ENCODE results near the gene MYO3B. TPM values are rescaled to one million over a fixed set of nuclear protein-coding genes. Genes with fewer than 3 reads are reported as not detected.

Gene MYO3B
- total and polyA plus RNA-seq, 7 experiments from 2014 or later: 0.66 to 0.82 TPM; not detected in 5

DNA sequence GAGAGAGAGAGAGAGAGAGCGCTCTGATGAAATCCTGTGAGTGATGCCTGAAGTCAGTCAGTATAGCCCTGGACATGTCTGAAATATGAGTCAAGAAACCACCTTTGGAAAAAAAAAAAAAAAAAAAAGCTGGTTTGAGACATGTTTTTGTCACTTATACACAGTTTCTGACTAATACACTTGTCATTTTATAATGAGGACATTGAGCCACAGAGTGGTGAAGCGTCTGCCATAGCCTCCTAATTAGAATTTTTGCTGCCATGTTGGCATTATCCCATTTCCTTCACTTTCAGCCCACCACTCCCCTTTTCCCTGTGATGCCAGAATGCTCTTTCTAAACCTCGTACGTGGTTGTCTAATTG lies 15.7 kb upstream of the MYO3B start:
- CTCF ChIA-PET: interaction anchor here (0.6 kb wide), 1 partner anchor 586 kb away, joined by 3 read pairs; no protein-coding TSS in a partner anchor
- Mint-ChIP-seq H3K9me3 (peaks cover 0 to 4% (median 0%) of the 10 kb centered on the region in 11 donors), H3K27me3 (peaks cover 9 to 18% (median 13%) of the 10 kb centered on the region in 5 donors), H3K36me3 (no peaks in the 10 kb centered on the region), H3K4me3 (no peak overlapping the region), H3K4me1 (no peaks in the 10 kb centered on the region), H3K27ac (no peak overlapping the region)
- Histone ChIP-seq H3K4me3 (ENCODE audit: low read length) (no peak overlapping the region), H3K27me3 (ENCODE audit: control insufficient read depth in 2 of 2, insufficient read depth in 2 of 2, low read length in 2 of 2) (no peaks in the 10 kb centered on the region), H3K36me3 (ENCODE audit: control insufficient read depth in 2 of 3, insufficient read depth in 3 of 3, low read length in 3 of 3) (no peaks in the 10 kb centered on the region), H3K27ac (ENCODE audit: low read depth, low read length) (no peak overlapping the region), H3K9me3 (ENCODE audit: control insufficient read depth in 2 of 3, low read length in 3 of 3) (no peaks in the 10 kb centered on the region), H3K4me1 (ENCODE audit: control insufficient read depth in 2 of 2, insufficient read depth in 2 of 2, low read length in 2 of 2) (no peaks in the 10 kb centered on the region)
- POLR2A ChIA-PET: no interaction called here
- intact Hi-C loops (cut with micrococcal nuclease): no loop called here
- no peak for DNase-seq
- no peak for ATAC-seq

DNA sequence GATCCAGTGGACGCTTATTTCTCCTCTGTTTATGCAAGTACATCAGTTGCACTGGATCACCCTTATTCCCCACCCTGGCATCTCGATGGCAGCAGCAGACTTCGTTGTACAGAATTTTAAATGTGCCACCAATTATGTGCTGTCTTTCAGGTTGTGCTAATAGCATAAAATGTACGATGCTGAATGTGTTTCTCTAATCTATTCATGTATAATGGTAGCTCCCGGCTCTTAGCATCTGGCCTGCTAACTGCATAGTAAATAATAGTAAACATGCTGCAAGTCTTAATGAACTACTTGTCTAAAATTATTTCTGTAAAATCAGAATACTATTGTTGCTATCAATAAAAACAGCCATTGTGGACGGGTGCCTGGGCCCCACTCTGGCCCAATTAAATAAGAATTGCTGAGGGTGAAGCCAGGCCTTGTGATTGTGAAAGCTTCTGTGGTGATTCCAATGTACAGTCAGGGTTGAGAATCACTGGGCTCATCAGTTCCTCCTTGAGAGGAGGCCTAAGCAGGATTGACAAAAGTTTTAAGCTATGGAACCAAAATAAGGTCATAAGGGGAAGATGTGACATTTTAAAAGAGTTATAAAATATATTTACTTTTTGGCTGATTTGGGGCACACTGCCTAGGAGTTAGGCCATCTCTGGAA lies 14.4 kb upstream of the MYO3B start:
- intact Hi-C loops (cut with micrococcal nuclease): no loop called here
- ChIA-PET POLR2A (no interaction called here), CTCF (no interaction called here)

DNA sequence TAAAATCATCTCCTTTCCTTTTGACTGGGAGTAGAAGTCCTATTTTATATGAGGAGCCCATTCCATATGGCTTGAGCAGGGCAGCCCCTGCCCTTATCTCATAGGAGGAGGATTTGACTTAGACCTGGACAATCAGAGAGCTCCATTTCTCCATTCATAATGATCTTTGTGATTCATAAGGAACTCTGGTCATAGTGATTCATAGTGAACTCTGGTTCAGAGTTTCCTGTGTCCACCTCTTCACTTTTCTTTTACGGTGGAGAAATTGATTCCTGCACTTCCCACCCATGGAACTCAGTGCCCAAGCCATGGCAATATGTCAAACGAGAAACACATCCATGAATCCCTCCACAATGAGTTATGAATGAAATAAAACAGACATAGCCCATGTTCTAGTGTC lies 12.8 kb upstream of the MYO3B start:
- no peaks in the 10 kb centered on the region for H3K4me1 ChIP-seq (ENCODE audit: control insufficient read depth in 2 of 2, insufficient read depth in 2 of 2, low read length in 2 of 2)
- Mint-ChIP-seq H3K4me1 (no peaks in the 10 kb centered on the region), H3K27me3 (peaks cover 11 to 18% (median 14%) of the 10 kb centered on the region in 5 donors), H3K27ac (no peak overlapping the region), H3K4me3 (no peak overlapping the region), H3K36me3 (no peaks in the 10 kb centered on the region), H3K9me3 (peaks cover 0 to 4% (median 0%) of the 10 kb centered on the region in 11 donors)
- no peak overlapping the region for H3K4me3 ChIP-seq (ENCODE audit: low read length)
- DNase-seq: no peak
- H3K36me3 ChIP-seq (ENCODE audit: control insufficient read depth in 2 of 3, insufficient read depth in 3 of 3, low read length in 3 of 3): no peaks in the 10 kb centered on the region
- CTCF ChIA-PET: no interaction called here
- H3K9me3 ChIP-seq (ENCODE audit: control insufficient read depth in 2 of 3, low read length in 3 of 3): no peaks in the 10 kb centered on the region
- ATAC-seq: no peak
- POLR2A ChIA-PET: no interaction called here
- intact Hi-C loops (cut with micrococcal nuclease): no loop called here
- no peaks in the 10 kb centered on the region for H3K27me3 ChIP-seq (ENCODE audit: control insufficient read depth in 2 of 2, insufficient read depth in 2 of 2, low read length in 2 of 2)
- no peak overlapping the region for H3K27ac ChIP-seq (ENCODE audit: low read depth, low read length)

More for the DNA sequence above, 14.4 kb upstream of the MYO3B start:
- Histone ChIP-seq H3K9me3 (ENCODE audit: control insufficient read depth in 2 of 3, low read length in 3 of 3) (no peaks in the 10 kb centered on the region), H3K36me3 (ENCODE audit: control insufficient read depth in 2 of 3, insufficient read depth in 3 of 3, low read length in 3 of 3) (no peaks in the 10 kb centered on the region), H3K27ac (ENCODE audit: low read depth, low read length) (no peak overlapping the region), H3K27me3 (ENCODE audit: control insufficient read depth in 2 of 2, insufficient read depth in 2 of 2, low read length in 2 of 2) (no peaks in the 10 kb centered on the region), H3K4me1 (ENCODE audit: control insufficient read depth in 2 of 2, insufficient read depth in 2 of 2, low read length in 2 of 2) (no peaks in the 10 kb centered on the region), H3K4me3 (ENCODE audit: low read length) (no peak overlapping the region)
- DNase-seq: no peak
- Mint-ChIP-seq H3K36me3 (no peaks in the 10 kb centered on the region), H3K4me1 (no peaks in the 10 kb centered on the region), H3K4me3 (no peak overlapping the region), H3K9me3 (peaks cover 0 to 4% (median 0%) of the 10 kb centered on the region in 11 donors), H3K27ac (no peak overlapping the region), H3K27me3 (peaks cover 11 to 18% (median 16%) of the 10 kb centered on the region in 5 donors)
- ATAC-seq: no peak

DNA sequence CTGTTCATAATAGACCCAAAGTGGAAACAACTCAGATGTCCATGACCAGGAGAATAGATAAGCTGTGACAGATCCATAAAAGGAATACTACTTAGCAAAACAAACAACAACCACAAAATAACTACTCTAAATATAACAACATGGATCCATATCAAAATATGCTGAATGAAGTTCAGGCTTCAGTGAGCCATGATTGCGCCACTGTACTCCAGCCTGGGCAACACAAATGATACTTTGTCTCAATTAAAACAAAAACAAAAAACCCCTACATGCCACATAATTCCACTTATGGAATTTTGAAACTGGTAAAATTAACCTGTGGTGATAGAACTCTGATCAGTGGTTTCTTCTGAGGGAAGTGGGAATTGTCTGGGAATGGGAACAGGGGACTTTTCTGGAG lies 11.2 kb upstream of the MYO3B start:
- Histone ChIP-seq H3K27me3 (ENCODE audit: control insufficient read depth in 2 of 2, insufficient read depth in 2 of 2, low read length in 2 of 2) (no peaks in the 10 kb centered on the region), H3K4me1 (ENCODE audit: control insufficient read depth in 2 of 2, insufficient read depth in 2 of 2, low read length in 2 of 2) (no peaks in the 10 kb centered on the region), H3K4me3 (ENCODE audit: low read length) (no peak overlapping the region), H3K9me3 (ENCODE audit: control insufficient read depth in 2 of 3, low read length in 3 of 3) (no peaks in the 10 kb centered on the region), H3K27ac (ENCODE audit: low read depth, low read length) (no peak overlapping the region), H3K36me3 (ENCODE audit: control insufficient read depth in 2 of 3, insufficient read depth in 3 of 3, low read length in 3 of 3) (no peaks in the 10 kb centered on the region)
- intact Hi-C loops (cut with micrococcal nuclease): no loop called here
- Mint-ChIP-seq H3K27ac (no peak overlapping the region), H3K36me3 (no peaks in the 10 kb centered on the region), H3K27me3 (peaks cover 9 to 22% (median 17%) of the 10 kb centered on the region in 5 donors), H3K9me3 (peaks cover 0 to 4% (median 0%) of the 10 kb centered on the region in 11 donors), H3K4me1 (no peaks in the 10 kb centered on the region), H3K4me3 (no peak overlapping the region)
- ChIA-PET CTCF (no interaction called here), POLR2A (no interaction called here)
- no peak for DNase-seq
- no peak for ATAC-seq

DNA sequence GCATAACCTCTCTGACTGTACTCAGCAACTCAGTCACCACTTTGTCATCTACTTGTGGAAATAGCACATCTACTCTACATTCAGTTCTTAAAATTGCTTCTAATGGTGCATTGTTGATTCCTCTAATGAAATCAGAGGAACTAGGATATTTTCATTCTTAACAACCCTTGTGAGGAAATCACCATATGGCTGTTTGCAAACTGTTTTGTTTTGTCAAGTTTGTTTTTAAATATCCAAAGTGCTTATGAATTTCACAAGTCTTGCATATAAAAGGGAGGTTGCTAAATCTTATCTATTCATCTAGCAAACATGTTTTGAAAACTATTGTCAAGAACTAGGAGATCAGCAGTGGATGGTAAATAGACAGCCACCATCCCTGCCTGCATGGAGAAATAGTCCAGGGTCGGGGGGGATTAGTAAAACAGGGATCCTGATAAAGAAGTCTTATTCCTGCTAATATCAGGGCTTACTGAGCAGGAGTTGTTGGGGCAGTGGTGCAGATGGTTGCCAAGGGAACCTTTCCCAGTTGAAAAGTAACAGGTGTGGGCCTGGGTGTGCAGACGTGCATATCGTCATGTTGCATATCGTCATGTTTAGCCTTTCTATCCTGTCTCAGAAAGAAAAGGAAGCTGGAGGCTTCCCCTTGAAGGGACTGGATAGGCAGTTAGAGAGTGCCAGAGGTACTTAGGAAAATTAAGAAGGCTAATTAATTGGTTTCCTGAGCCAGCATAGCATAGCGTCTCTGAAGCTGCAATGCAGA lies 7.5 kb upstream of the MYO3B start:
- POLR2A ChIA-PET: no interaction called here
- H3K4me1 ChIP-seq (ENCODE audit: control insufficient read depth in 2 of 2, insufficient read depth in 2 of 2, low read length in 2 of 2): no peaks in the 10 kb centered on the region
- H3K36me3 Mint-ChIP-seq: no peaks in the 10 kb centered on the region

DNA sequence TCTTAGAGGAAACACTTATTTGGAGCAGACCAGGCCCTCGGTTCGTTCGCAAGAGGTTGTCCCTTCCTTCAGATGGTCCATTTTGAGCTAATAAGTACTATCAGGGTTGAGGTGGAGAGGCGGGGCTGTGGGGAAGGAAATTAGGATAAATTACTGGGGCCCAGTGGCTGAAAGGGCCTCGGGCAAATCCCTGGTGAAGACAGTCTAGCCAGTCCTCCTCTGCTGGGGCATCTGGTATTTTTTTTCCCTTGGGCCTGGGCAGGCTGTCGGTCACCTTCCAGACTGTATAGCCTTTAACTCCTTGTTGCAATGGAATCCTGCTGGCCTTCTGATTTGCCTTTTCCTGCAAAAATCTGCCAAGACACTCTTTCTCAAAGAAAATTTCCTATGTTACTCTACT lies 1.7 kb upstream of the MYO3B start:
- Histone ChIP-seq H3K9me3 (ENCODE audit: control insufficient read depth in 2 of 3, low read length in 3 of 3) (no peaks in the 10 kb centered on the region), H3K27me3 (ENCODE audit: control insufficient read depth in 2 of 2, insufficient read depth in 2 of 2, low read length in 2 of 2) (no peaks in the 10 kb centered on the region), H3K27ac (ENCODE audit: low read depth, low read length) (no peak overlapping the region), H3K4me1 (ENCODE audit: control insufficient read depth in 2 of 2, insufficient read depth in 2 of 2, low read length in 2 of 2) (no peaks in the 10 kb centered on the region), H3K4me3 (ENCODE audit: low read length) (no peak overlapping the region), H3K36me3 (ENCODE audit: control insufficient read depth in 2 of 3, insufficient read depth in 3 of 3, low read length in 3 of 3) (no peaks in the 10 kb centered on the region)
- H3K4me3 Mint-ChIP-seq: no peak overlapping the region
- peaks cover 0 to 3% (median 0%) of the 10 kb centered on the region in 7 donors for H3K4me1 Mint-ChIP-seq
- ChIA-PET POLR2A (no interaction called here), CTCF (no interaction called here)
- no peak for DNase-seq
- no peaks in the 10 kb centered on the region for H3K36me3 Mint-ChIP-seq
- intact Hi-C loops (cut with micrococcal nuclease): no loop called here
- no peak overlapping the region for H3K27ac Mint-ChIP-seq
- ATAC-seq: no peak
- no peaks in the 10 kb centered on the region for H3K9me3 Mint-ChIP-seq
- peaks cover 0 to 3% (median 0%) of the 10 kb centered on the region in 5 donors for H3K27me3 Mint-ChIP-seq

More for the DNA sequence above, 7.5 kb upstream of the MYO3B start:
- Mint-ChIP-seq H3K27ac (no peak overlapping the region), H3K27me3 (peaks cover 0 to 19% (median 7%) of the 10 kb centered on the region in 5 donors), H3K9me3 (no peaks in the 10 kb centered on the region), H3K4me1 (no peaks in the 10 kb centered on the region), H3K4me3 (no peak overlapping the region)
- no peak for ATAC-seq
- DNase-seq: no peak
- CTCF ChIA-PET: no interaction called here
- Histone ChIP-seq H3K36me3 (ENCODE audit: control insufficient read depth in 2 of 3, insufficient read depth in 3 of 3, low read length in 3 of 3) (no peaks in the 10 kb centered on the region), H3K27ac (ENCODE audit: low read depth, low read length) (no peak overlapping the region), H3K27me3 (ENCODE audit: control insufficient read depth in 2 of 2, insufficient read depth in 2 of 2, low read length in 2 of 2) (no peaks in the 10 kb centered on the region), H3K9me3 (ENCODE audit: control insufficient read depth in 2 of 3, low read length in 3 of 3) (no peaks in the 10 kb centered on the region), H3K4me3 (ENCODE audit: low read length) (no peak overlapping the region)
- intact Hi-C loops (cut with micrococcal nuclease): no loop called here

Data from naive thymus-derived CD4-positive, alpha-beta T cell (primary cell).